PC-9 (cell line): ENCODE data around the gene PPIL4. TPM values are rescaled to one million over a fixed set of nuclear protein-coding genes. Genes with fewer than 3 reads are reported as not detected.

Experiments used
- Bru-seq: library from RNA; stranded (reverse); fragments of 400-500 nt; gene quantifications from one replicate; lab custom pipeline; 2021; lab: Mats Ljungman, UMichigan
- BruChase-seq, 2 experiments: library from RNA; stranded (reverse); fragments of 400-500 nt; gene quantifications; one replicate each; lab custom pipeline; 2021; lab: Mats Ljungman, UMichigan
- BruUV-seq: library from RNA; stranded (reverse); fragments of 400-500 nt; replicated peaks from 2 replicates; lab custom pipeline; 2021; lab: Mats Ljungman, UMichigan
- CTCF ChIA-PET: fragments of 300-600 bp; sonication (Branson Sonifier 250); formaldehyde crosslinking; loops from one replicate; lab custom pipeline; 2022; ENCODE audit warnings: antibody characterized with exemption; lab: Charles Lee
- POLR2A ChIA-PET: fragments of 300-600 bp; sonication (Branson Sonifier 250); formaldehyde crosslinking; loops from one replicate; lab custom pipeline; 2022; ENCODE audit warnings: antibody characterized with exemption; ENCODE audit not compliant: unreplicated experiment; lab: Charles Lee
- DNase-seq, 2 experiments: peaks; one replicate each; pipeline versions ENCODE4 v3.0.0 to v3.0.0-alpha.2; 2015 to 2022; ENCODE audit warnings: mixed read lengths in 1 of 2
- H2AFZ ChIP-seq: fragments of 200-600 bp; sonication (generic); 2 replicates; pipeline ENCODE4 v1.8.1; 2017; ENCODE audit warnings: antibody characterized with exemption
- H3F3A ChIP-seq: fragments of 200-600 bp; sonication (generic); 2 replicates; pipeline ENCODE4 v1.8.1; 2017; ENCODE audit warnings: antibody characterized with exemption, mild to moderate bottlenecking, low read depth; ENCODE audit not compliant: insufficient read depth
- H3K27ac ChIP-seq: fragments of 200-600 bp; sonication (generic); 2 replicates; pipeline ENCODE4 v1.6.1; 2016; ENCODE audit warnings: mixed run types
- H3K27me3 ChIP-seq: fragments of 200-600 bp; sonication (generic); 2 replicates; pipeline ENCODE4 v1.6.1; 2016; ENCODE audit warnings: low read depth, mixed run types; ENCODE audit not compliant: insufficient read depth
- H3K36me3 ChIP-seq: fragments of 200-600 bp; sonication (generic); 2 replicates; pipeline ENCODE4 v1.6.1; 2016; ENCODE audit warnings: low read depth, mixed run types
- H3K4me1 ChIP-seq: fragments of 200-600 bp; sonication (generic); replicated peaks from 2 replicates; pipeline ENCODE4 v1.6.1; 2016; ENCODE audit warnings: mixed run types; ENCODE audit not compliant: insufficient read depth
- H3K4me2 ChIP-seq: fragments of 200-600 bp; sonication (generic); 2 replicates; pipeline ENCODE4 v1.6.1; 2017; ENCODE audit warnings: mixed run types
- H3K4me3 ChIP-seq: fragments of 200-600 bp; sonication (generic); 2 replicates; pipeline ENCODE4 v1.6.1; 2016; ENCODE audit warnings: mixed run types
- H3K79me2 ChIP-seq: fragments of 200-600 bp; sonication (generic); 2 replicates; pipeline ENCODE4 v1.6.1; 2017; ENCODE audit warnings: low read depth, mixed run types
- H3K9me2 ChIP-seq: fragments of 200-600 bp; sonication (generic); 2 replicates; pipeline ENCODE4 v1.8.1; 2017; ENCODE audit warnings: mild to moderate bottlenecking; ENCODE audit not compliant: insufficient read depth
- H3K9me3 ChIP-seq: fragments of 200-600 bp; sonication (generic); 2 replicates; pipeline ENCODE4 v1.8.1; 2016; ENCODE audit warnings: low read depth; ENCODE audit not compliant: insufficient read depth
- H4K20me1 ChIP-seq: fragments of 200-600 bp; sonication (generic); 2 replicates; pipeline ENCODE4 v1.8.1; 2017; ENCODE audit not compliant: insufficient read depth
- EZH2 ChIP-seq: fragments of 200-600 bp; sonication (generic); IDR thresholded peaks from 2 replicates; pipeline ENCODE4 v1.8.0; 2017; ENCODE audit warnings: antibody characterized with exemption, low read depth
- intact Hi-C: fragments of 100-400 bp; cut with micrococcal nuclease; formaldehyde crosslinking; loops from one replicate; pipeline ENCODE4 v1.10.0; 2022; ENCODE audit not compliant: unreplicated experiment
- long read RNA-seq: library from polyadenylated mRNA; stranded (forward); transcript quantifications from one replicate; pipeline ENCODE4 v2.0.0, GENCODE V29; 2022
- total RNA-seq: library from RNA; stranded (reverse); gene quantifications from 2 replicates; pipeline ENCODE4 v1.2.3, GENCODE V29; 2021
- TF ChIP-seq, protein P1 (sequence below): fragments of 200-600 bp; sonication (generic); conservative IDR thresholded peaks from 2 replicates; pipeline ENCODE4 v1.6.1; 2017; ENCODE audit warnings: mixed run types, antibody characterized with exemption, mild to moderate bottlenecking, moderate library complexity

The PPIL4 gene, protein sequence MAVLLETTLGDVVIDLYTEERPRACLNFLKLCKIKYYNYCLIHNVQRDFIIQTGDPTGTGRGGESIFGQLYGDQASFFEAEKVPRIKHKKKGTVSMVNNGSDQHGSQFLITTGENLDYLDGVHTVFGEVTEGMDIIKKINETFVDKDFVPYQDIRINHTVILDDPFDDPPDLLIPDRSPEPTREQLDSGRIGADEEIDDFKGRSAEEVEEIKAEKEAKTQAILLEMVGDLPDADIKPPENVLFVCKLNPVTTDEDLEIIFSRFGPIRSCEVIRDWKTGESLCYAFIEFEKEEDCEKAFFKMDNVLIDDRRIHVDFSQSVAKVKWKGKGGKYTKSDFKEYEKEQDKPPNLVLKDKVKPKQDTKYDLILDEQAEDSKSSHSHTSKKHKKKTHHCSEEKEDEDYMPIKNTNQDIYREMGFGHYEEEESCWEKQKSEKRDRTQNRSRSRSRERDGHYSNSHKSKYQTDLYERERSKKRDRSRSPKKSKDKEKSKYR
- total RNA-seq, result 9.6 and 13.5 TPM in 2 replicates
- percentile 76 among the genes with signal in this experiment for Bru-seq, nascent RNA
- BruChase-seq, experiment 1, labeled RNA remaining after a 2-hour chase, result percentile 82 among the genes with signal in this experiment
- percentile 81 among the genes with signal in this experiment for BruChase-seq, experiment 2, labeled RNA remaining after a 6-hour chase
- long read RNA-seq, transcript PPIL4-201 (13 exons, 2,232 nt), result major isoform, 21 of 25 reads
- long read RNA-seq, partial matches to known transcripts, result 0 of 25 reads
- long read RNA-seq, other reads (novel, unspliced or antisense), result 4 of 25 reads

DNA sequence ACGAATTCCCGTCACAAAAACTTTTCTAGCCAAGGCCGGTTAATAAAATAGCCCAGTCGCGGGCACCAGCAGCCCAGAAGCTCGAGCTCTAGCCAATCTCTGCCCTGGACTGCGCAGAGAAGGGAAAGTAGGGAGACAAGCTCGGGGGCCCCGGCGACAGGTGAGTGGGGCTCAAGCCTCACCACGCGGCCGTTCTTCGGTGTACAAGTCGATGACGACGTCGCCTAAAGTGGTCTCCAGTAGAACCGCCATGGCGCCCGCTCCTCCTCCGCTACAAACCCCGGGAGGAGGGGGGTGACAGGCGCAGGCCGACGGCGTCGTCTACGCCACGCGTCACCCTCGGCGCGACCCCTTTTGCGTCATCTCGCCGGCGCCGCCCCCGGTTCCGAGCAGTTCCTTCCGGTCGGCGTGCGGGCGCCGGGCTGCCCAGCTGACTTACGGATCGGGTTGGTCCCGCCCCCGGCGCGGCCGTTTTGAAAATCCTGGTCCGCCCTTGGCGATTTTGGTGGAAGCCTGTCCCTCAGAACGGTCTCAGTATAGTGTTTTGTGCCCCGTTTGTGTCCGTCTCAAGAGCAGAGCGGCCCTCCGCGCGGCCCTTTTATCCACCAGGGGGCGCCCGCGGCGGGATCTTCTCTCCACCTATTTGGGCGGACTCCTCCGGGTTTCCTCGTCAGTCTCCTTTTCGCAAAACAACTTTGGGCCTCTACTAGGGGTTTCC is at the start of gene PPIL4:
PPIL4 (minus strand) TSS at position 290 of the 718 bp plus-strand sequence; CDS start at position 252, 38 bp downstream.
- Histone ChIP-seq H3K79me2 (peaks cover 45% of the 10 kb centered on the region), H3F3A (peaks cover 13% of the 10 kb centered on the region), H3K4me1 (peaks cover 13% of the 10 kb centered on the region), H3K9me3 (no peaks in the 10 kb centered on the region), H3K4me2 (peak within 1 kb of the TSS; percentile 90), H3K36me3 (peaks cover 1% of the 10 kb centered on the region), H3K9me2 (no peaks in the 10 kb centered on the region), H3K27me3 (no peaks in the 10 kb centered on the region), H3K4me3 (peak within 1 kb of the TSS; percentile 76), H4K20me1 (peaks cover 4% of the 10 kb centered on the region; the same call in 1 of the 2 replicates), H3K27ac (peak within 1 kb of the TSS; percentile 84), H2AFZ (peak within 1 kb of the TSS; percentile 85)
- DNase-seq, result peak; percentile 73 to 86
- CTCF ChIA-PET, result interaction anchor here (0.6 kb wide), 1 partner anchor 1100 kb away, joined by 10 read pairs; no protein-coding TSS in a partner anchor
- intact Hi-C loops, result loop anchor here (1.0 to 10.0 kb wide), 3 partner anchors 102 to 381 kb away; partner anchors contain the start of genes KATNA1, NUP43 and PCMT1
- TF ChIP-seq EZH2, result no peak
- TF ChIP-seq, protein P1, sequence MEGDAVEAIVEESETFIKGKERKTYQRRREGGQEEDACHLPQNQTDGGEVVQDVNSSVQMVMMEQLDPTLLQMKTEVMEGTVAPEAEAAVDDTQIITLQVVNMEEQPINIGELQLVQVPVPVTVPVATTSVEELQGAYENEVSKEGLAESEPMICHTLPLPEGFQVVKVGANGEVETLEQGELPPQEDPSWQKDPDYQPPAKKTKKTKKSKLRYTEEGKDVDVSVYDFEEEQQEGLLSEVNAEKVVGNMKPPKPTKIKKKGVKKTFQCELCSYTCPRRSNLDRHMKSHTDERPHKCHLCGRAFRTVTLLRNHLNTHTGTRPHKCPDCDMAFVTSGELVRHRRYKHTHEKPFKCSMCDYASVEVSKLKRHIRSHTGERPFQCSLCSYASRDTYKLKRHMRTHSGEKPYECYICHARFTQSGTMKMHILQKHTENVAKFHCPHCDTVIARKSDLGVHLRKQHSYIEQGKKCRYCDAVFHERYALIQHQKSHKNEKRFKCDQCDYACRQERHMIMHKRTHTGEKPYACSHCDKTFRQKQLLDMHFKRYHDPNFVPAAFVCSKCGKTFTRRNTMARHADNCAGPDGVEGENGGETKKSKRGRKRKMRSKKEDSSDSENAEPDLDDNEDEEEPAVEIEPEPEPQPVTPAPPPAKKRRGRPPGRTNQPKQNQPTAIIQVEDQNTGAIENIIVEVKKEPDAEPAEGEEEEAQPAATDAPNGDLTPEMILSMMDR, result peak; percentile 98
- POLR2A ChIA-PET, result no interaction called here
- BruUV-seq, result no TSS peak

DNA sequence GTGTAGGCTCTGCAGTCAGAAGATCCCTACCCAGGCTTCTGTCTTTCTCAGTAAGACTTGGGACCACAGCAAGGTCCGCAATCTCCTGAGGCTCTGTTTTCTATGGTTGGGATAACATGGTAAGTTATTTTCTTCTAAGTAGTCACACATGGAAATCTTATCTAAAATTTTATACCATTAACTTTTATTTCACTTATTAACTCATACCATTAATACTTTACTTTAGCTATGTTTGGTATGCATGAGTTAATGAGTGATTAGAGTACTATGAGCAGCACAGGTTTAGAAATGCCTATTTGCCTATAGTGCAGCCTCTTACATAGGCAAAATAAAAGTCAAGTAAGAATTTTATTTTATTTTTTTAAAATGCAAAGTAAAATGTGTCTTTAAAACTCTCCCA is 47.6 kb upstream of the PPIL4 start:
- Histone ChIP-seq H4K20me1 (no peaks in the 10 kb centered on the region), H3K4me3 (no peak overlapping the region), H3K4me1 (no peaks in the 10 kb centered on the region), H3K9me3 (no peaks in the 10 kb centered on the region), H3K27me3 (no peaks in the 10 kb centered on the region), H3F3A (peaks cover 13% of the 10 kb centered on the region; the same call in 1 of the 2 replicates), H3K36me3 (peaks cover 6% of the 10 kb centered on the region), H2AFZ (no peak overlapping the region), H3K27ac (no peak overlapping the region), H3K4me2 (no peak overlapping the region), H3K9me2 (no peaks in the 10 kb centered on the region), H3K79me2 (no peaks in the 10 kb centered on the region)
- POLR2A ChIA-PET, result no interaction called here
- no peak for DNase-seq
- CTCF ChIA-PET, result no interaction called here
- TF ChIP-seq, protein P1, result no peak
- no peak for TF ChIP-seq EZH2
- BruUV-seq, result no TSS peak
- intact Hi-C loops, result no loop called here

DNA sequence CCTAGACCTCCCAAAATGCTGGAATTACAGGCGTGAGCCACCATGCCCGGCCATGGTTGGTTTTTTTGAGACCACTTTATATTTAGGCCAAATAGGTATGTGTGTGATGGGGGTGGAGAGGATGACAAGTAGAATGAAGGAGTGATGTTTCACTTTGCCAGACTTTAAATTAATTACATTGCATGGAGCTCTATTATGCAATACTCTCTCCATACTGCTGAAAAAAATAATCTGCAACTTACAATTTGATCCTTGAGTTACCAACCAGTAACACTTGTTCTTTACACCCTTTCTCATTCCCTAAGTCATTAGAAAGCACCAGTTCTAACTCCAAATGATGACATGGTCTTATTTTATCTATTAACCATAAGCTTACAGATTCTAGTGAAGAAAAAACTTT is 47.1 kb upstream of the PPIL4 start:
- DNase-seq, result no peak
- Histone ChIP-seq H3K27ac (no peak overlapping the region), H3K9me2 (no peaks in the 10 kb centered on the region), H4K20me1 (no peaks in the 10 kb centered on the region), H3K4me1 (no peaks in the 10 kb centered on the region), H3K79me2 (no peaks in the 10 kb centered on the region), H3K27me3 (no peaks in the 10 kb centered on the region), H3K4me3 (no peak overlapping the region), H3K9me3 (no peaks in the 10 kb centered on the region), H3K36me3 (peaks cover 6% of the 10 kb centered on the region), H3F3A (peaks cover 13% of the 10 kb centered on the region; the same call in 1 of the 2 replicates), H3K4me2 (no peak overlapping the region), H2AFZ (no peak overlapping the region)
- no peak for TF ChIP-seq EZH2
- TF ChIP-seq, protein P1, result no peak
- POLR2A ChIA-PET, result no interaction called here
- intact Hi-C loops, result no loop called here
- CTCF ChIA-PET, result no interaction called here
- BruUV-seq, result no TSS peak
